Measurements from ENCODE around the gene ARHGAP23.
A peak's percentile ranks its signal among the peaks of the same experiment; 100 is the strongest.

ARHGAP23 gene

DNA sequence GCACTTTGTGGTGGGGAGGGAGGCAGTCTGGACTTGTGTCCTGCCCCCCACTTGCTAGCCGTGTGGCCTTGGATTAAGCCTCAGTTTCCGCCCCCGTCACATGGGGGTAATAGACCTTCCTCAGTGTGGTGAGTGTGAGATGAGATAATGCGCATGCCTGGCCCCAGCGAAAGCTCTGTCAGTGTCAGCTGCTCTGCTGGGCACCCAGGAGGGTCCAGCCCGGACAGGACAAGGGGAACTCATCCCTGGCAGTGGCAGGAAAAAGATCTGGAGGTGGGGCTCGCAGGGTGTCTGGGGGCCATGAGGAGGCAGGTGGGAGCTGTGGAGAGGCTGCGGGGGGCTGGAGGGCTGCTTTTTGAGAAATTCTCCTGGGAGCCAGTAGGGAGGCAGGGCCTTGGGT, 114.0 kb downstream of the ARHGAP23 start:
- no peak for DNase-seq (ENCODE audit: low read depth, low spot score)
- no peak overlapping the region for H3K27ac ChIP-seq

DNA sequence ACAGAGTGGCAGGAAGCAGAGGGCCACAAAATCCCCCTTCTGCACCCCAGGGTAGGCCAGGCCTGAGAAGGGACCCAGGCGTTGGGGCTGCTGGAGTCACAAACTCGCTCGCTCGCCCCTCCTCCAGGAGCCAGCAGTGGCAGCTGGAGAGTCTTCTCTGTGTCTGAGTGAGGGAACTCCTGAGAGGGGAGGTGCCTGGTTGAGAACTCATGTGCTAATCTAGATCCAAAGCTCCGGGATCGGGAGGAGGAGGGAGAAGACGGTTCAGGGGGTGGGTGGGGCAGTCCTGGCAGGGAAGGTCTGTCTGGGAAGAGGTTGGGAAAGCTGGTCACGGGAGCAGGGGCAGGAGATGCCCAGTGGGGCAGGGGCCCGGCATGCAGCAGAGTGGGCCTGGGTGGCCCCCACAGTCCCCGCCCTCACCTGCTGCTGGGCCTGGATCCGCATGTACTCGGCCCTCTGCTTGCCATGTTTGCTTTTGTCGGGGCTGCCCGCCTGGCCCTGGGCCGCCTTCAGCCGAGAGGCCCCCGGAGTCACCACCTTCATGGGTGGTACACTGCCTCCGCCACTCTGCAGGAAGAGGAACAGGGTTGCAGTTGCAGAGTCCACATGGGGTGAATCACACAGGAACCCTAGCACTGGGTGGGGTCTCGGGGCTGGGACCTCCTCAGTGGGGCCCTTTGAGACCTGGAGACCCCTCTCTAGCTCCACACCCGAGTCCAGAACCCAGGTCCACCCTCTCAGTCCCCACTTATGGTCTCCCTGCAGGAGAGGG, 115.3 kb downstream of the ARHGAP23 start:
- DNase-seq (ENCODE audit: low read depth, low spot score) = no peak
- no peak overlapping the region for H3K27ac ChIP-seq

DNA sequence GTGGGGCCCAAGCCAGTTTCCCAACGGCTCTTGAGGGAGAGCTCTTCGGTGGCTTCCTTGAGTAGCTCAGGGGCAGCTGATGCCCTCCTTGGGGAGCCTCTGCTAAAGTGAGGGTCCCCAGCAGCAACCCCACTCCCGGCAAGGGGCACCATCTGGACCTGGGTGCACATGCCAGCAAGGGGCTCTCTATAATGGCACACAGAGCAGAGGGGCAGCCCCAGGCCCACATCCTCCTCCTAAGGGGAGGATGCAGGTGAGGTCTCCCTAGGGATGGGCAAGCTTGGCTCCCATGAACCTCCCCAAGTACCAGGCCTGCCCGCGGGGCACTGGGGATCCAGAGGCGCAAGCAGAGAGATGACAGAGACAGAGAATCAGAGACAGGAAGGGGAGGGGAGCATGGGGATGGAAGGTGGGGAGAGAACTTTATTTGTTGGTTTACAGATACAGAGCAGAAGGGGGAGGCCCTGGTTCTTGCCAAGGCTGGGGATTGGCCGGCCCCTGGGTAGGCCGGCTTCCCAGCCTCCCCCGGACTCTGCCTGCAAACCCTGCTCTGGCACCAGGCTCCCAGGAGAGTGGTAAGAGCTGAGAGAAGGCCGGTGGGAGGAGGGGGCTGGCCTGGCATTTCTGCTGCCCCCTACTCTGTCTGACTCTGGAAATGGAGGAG, 116.0 kb downstream of the ARHGAP23 start:
- DNase-seq (ENCODE audit: low read depth, low spot score) = no peak

DNA sequence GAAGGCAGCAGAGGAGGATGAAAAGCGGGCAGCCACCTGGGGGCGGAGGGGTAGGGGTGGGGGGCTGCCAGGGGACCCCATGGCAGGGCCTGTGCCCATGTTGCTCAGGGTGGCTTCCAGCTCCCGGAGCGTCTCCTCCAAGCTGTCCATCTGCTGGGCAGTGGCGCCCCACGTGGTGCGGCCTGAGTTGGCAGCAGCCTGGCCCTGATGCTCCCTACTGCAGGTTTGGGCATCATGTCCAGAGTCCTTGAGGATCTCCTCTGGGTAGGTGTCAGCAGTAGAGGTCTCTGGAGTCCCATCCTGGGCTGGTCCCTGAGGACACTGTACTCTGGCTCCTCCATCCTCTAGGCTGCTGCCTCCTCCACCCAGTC, 116.6 kb downstream of the ARHGAP23 start:
- H3K27ac ChIP-seq = no peak overlapping the region
- no peak for DNase-seq (ENCODE audit: low read depth, low spot score)

More for the DNA sequence above, 116.0 kb downstream of the ARHGAP23 start:
- H3K27ac ChIP-seq = no peak overlapping the region

DNA sequence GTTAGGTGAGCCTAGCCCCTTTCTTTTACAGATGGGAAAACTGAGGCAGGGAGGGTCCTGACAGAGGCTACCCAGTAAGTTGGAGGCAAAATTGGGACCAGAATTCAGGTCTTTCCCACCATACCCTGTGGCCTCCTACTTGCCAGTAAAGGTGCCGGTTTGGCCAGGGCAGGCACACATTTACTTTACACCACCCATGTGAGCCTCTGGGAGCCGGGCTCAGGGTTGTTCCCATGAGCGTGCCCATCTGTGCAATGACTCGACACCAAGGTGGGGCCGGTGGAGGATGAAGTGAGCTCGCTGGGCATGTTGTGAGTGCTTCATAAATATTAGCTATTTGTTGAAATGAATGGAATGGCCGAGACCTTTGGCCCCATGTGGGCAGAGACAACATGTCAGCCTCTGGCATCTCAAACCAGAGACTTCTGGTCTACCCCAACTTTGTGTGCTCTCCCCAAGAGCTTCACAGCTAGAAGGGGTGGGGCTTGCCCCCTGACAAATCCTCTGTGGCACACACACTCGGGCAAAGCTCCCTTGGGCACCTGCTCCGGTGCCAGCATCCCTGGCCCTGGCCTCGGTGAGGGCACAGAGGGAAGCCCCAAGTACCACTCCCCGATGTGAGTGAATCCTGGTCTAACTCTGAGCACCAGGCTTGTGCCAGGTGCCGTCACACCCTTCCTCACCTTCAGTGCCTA, 117.4 kb downstream of the ARHGAP23 start:
- no peak for DNase-seq (ENCODE audit: low read depth, low spot score)
- no peak overlapping the region for H3K27ac ChIP-seq

DNA sequence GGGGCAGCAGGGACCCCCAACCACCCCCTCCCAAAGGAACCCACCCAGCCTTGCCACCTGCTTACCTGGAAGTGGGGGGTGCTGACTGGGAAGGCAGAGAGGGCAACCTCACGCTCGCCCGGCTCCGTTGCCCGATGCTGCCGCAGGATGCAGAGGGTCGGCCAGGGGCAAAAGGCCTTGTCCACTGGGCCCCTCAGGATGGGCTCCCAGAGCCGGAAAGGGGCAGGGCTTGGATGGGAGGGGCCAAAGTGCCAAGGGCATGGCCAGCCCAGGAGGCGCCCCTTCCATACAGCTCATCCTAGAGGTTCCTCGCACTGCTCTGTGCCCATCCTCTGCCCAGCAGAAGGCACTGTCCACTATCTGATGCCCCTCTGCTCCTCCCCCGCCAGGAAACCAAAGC, 118.1 kb downstream of the ARHGAP23 start:
- no peak overlapping the region for H3K27ac ChIP-seq
- DNase-seq (ENCODE audit: low read depth, low spot score) = no peak

DNA sequence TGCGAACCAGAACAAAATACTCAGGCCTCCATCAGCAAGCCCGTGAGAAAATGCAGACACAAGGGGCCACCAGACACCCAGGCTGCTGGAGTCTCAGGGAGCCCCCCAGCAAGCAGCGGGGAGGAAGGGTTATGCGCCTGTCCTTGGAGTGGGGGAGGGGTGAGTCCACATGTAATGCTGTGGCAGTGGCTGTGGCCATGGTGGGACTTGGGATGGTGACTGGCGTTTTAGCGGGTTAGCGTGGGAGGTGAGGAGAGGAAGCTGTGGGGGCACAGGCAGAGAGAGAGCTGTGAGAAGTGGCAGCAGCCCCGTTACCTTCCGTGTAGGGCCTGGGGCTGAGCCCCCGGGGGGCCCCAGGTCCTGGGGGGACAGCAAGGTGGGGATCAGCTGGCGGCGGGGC, 119.2 kb downstream of the ARHGAP23 start:
- DNase-seq (ENCODE audit: low read depth, low spot score) = no peak
- H3K27ac ChIP-seq = no peak overlapping the region

DNA sequence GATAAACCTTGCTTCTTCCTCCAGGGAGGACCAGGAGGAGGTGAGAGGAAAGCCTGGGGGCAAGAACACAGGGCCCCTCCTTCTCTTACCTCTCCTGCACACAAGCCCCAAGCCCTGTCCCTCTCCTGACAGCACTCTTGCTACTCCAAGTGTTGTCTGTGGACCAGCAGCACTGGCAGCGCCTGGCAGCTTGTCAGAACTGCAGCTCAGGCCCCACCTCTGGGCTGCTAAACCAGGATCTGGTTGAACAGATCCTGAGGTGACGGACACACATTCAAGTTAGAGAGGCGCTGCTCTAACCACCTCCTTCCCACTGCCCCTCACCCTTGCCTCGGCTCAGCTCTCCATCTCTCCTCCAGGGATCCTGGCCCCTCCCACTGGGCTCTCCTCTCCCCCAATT, 121.0 kb downstream of the ARHGAP23 start:
- H3K27ac ChIP-seq = no peak overlapping the region
- DNase-seq (ENCODE audit: low read depth, low spot score) = no peak

DNA sequence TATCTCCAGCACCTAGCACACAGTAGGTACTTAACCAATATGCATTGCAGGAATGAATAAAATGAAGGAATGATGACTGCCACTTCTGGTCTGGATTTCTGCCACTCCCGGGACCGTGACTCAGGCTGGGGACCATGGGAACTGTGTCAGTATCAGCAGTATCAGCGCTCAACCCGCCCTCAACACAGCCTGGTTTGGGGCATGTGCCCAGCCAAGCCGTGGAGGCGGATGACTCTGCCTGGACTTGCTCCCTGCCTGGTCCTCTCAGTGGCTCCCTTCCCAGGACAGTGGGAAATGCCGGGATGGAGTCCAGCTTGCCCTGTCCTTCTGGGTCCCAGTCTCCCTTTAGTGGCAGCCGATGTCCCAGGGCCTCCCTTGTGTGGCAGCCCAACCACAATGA, 122.4 kb downstream of the ARHGAP23 start:
- H3K27ac ChIP-seq = peak overlapping the region; percentile 35
- peak; percentile 63 for DNase-seq (ENCODE audit: low read depth, low spot score)

DNA sequence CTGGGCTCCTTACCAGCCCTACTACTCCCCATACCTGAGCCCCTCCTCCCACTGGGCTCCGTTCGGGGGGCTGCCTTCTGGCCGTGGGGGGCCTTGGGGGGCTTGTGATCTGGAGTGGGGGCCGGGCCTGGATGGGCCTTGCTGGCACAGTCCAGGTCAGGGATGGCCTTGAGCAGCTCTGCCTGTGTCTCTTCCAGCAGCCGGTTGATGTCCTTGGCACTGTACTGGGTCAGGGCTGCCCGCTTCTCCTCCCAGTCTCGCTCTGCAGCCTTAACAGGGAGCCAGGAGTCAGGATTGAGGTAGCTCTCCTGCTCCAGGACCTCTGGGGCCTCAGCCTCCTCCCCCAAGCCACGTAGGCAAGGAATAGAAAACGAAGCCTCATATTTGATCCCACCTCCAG, 122.9 kb downstream of the ARHGAP23 start:
- DNase-seq (ENCODE audit: low read depth, low spot score) = no peak
- peak overlapping the region; percentile 35 for H3K27ac ChIP-seq

DNA sequence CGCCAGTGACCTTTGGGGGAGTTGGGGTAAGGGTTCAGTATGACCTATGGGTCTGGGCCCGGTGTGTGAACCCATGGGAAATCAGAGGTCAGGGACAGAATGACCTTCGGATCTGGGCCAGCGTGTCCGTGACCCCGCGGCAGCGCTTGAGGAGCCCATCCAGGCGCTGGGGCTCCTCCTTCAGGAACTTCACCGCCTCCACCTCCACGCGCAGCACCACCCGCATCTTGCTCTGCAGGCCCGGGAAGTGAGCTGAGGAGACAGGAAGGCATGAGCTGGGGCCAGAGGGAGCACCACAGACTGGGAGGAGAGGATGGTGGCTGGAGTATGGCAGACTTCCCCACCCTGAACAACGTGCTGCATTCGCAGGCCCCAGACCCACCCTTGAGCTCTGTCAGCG, 124.1 kb downstream of the ARHGAP23 start:
- no peak overlapping the region for H3K27ac ChIP-seq
- DNase-seq (ENCODE audit: low read depth, low spot score) = no peak

DNA sequence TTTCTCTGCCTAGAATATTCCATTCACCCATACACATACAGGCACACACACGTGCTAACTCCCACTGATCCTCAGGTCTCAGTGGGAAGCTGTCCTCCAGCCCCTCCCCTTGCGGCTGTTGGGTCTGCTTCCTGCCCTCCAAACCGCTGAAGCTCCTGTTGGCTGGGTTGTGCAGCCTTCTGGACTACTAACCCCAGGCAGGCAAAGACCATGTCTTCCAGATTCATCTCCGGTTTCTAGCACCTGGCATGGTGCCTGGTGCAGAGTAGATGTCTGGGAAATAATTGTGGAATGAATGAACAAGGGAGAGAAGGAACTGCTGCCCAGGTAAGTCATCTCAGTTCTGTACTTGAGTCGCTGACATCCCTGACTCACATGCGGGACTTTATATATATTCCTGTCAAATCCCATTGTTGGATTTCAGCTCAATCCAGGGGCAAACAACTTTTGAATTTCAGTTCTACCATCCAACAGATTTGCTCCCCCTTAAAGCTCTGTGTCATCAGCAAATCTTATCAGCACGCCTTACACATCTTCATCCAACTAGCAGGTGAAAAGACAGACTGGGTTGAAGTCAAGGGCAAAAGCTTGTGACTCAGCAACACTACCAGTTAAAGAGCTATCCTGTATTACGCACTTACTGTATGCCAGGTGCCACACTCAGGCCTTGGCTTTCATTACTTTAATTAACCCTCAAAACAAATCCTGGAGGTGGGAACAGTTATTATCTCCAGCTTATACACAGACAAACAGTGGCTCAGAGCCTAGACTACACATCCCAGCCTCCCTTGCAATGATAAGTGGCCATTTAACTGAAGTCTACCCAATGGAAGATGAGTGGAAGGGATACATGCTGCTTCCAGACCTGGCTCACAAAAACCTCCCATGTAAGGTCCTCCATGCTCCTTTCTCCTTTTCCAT, 126.4 kb downstream of the ARHGAP23 start:
- peak; percentile 24 for DNase-seq (ENCODE audit: low read depth, low spot score)
- H3K27ac ChIP-seq = peak overlapping the region; percentile 83

DNA sequence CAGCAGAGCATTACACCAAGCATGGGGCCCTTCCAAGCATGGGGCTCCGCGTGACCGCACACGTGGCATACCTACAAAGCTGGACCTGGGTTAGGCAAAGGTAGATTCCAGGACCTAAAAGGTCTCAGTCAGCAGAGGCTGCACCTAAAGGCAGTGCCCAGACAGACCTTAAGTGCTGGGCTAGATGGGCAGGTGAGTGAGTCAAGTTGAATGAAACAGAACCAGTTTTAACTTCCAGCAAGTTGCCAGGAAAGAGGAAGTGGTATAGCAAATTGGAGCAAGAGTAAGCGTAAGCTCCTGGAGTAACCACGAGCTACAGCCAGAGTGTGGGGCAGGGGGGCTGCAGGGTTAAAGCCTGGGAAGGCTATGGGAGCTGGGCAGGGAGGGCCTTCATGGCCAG, 128.0 kb downstream of the ARHGAP23 start:
- peak; percentile 60 for DNase-seq (ENCODE audit: low read depth, low spot score)
- peak overlapping the region; percentile 83 for H3K27ac ChIP-seq

DNA sequence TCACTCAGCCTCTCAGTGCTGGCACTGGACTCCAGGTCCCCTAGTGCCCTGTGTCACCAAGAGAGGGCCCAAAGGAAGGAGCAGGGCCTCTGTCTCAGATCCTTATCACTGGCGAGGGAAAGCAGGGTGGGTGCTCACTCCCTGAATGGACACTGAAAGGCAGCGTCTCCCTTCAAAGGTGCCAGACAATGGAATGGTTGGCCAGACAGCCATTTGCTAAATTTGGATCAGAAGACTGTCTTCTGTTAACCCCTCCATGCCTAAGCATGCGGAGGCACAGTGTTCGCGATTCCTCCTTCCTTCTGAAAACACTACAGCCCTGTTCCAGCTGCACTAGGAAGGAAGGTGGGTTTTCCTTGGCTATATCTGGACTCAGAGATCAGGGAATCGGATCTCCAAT, 129.1 kb downstream of the ARHGAP23 start:
- peak overlapping the region; percentile 83 for H3K27ac ChIP-seq
- DNase-seq (ENCODE audit: low read depth, low spot score) = no peak

DNA sequence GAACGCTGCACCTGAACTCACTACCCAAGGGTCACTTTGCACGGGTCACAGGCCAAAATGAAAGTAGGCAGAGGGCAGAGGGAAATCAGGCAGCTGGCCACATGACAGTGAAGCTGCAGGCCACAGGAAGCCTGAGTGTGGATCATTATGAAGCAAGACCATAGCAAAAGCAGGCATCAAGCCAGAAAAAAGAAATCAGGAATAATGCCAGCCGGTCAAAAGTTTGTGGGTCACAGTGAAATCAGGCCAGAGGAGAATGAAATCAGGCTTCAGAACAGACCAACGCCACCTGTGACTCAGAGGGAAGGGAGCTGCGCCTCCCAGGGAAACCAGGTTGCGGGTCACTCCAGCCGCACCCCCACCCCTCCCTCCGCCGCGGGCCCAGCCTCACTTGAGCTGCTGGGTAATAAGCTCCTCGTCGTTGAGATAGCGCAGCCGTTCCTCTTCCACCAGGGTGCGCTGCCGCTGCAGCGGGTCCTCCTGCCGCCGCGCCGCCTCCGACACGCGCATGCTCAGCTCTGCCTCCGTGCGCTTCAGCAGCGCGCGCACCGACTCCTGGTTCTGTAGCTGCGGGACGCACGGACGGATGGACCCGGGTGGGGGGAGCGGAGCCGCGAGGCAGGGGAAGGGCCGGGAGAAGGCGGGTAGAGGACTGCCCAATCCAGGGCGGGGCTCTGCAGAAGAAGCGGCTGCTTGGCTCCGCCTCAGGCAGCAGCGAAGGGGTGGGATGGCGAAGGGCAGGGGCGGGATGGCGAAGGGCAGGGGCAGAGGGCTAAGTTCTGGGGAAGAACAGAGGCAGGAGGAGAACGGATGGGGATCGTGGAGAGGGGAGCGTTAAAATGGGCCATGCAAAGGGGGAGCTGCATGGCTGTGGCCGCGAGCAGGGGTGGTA, 129.8 kb downstream of the ARHGAP23 start:
- H3K27ac ChIP-seq = peak overlapping the region; percentile 83
- peak; percentile 81 for DNase-seq (ENCODE audit: low read depth, low spot score)

DNA sequence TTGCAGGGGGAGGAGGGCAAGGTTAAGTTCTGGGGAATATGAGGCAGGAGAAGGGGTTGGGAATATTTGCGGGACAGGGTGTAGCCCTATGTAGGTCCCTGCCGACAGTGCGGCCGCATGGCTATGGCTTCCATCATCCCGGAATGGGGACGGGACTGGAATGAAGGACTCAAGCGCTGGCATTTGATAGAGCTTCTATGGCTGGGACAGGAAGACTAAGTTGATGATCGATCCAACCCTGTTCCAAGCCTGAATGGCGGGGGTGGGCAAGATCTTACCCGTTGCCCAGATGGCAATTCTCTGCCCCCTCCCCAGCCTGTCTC, 130.4 kb downstream of the ARHGAP23 start:
- DNase-seq (ENCODE audit: low read depth, low spot score) = no peak
- peak overlapping the region; percentile 83 for H3K27ac ChIP-seq

DNA sequence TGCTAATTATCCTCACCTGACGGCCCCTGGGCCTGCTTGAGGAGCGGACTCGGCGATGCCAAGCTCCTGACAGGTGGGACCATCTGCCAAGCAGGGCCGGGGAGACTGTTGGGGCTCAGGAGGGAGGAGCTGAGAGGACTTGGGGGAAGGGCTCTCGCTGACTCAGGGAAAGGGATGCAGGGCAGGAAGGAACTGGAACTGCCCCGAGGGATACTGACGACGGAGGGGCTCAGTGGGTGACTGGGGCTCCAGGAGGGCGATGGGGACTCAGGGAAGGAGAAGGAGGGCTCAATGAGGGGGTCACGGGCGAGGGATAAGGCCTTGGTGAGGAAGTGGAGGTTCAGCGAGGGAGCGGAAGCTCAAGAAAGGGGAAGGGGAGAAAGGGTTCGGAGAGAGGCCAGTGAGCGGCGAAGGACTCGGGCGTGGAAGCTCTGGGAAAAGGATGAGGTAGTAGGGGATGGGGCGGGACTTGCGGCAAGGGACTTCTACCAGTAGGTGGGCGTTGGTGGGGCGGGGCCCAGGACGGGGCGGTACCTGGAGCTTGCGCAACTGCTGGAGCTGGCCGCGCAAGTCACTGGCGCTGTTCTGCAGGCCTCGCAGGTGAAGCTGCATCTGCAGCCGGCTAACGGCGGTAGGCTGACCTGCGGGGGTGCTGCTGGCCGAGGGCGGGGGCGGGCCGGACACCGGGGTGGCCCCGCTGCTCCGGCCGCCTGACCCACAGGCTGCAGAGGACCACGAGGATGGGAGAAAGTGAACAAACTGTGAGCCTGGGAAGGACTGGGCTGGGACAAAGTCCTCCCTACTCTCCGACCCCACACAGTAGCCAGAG, 131.0 kb downstream of the ARHGAP23 start:
- peak overlapping the region; percentile 83 for H3K27ac ChIP-seq

DNA sequence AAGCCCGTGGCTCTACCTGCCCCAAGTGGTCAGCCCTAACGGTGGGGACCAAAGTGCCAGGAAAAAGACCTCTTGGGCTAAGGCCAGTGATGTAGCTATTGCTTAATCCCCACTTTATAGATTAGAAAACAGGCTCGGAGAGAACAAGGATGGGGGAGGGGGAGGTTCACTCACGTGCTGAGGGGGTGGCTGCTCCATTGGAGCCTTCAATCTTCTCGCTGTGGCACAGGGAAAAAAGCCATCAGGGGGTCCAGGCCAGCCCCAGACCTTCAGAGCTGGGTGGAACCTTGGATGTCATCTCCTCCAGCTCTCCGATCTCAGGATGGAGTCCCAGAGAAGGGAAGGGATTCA, 131.6 kb downstream of the ARHGAP23 start:
- DNase-seq (ENCODE audit: low read depth, low spot score) = no peak
- H3K27ac ChIP-seq = no peak overlapping the region

More for the DNA sequence above, 131.0 kb downstream of the ARHGAP23 start:
- DNase-seq (ENCODE audit: low read depth, low spot score) = peak; percentile 82

Measured in epithelial cell of prostate (primary cell).